GM19193 (cell line): ENCODE data around the gene THSD4.

Experiments used
- POLR2A ChIP-seq: IDR thresholded peaks from 4 replicates; pipeline ENCODE4 v1.6.1; 2011; ENCODE audit not compliant: insufficient read depth, insufficient read length; ENCODE audit errors: extremely low read depth

Gene THSD4

GRCh38 chr15:71505962-71506361 lies 390.7 kb downstream of the THSD4 start:
- no peak for TF ChIP-seq POLR2A

DNA sequence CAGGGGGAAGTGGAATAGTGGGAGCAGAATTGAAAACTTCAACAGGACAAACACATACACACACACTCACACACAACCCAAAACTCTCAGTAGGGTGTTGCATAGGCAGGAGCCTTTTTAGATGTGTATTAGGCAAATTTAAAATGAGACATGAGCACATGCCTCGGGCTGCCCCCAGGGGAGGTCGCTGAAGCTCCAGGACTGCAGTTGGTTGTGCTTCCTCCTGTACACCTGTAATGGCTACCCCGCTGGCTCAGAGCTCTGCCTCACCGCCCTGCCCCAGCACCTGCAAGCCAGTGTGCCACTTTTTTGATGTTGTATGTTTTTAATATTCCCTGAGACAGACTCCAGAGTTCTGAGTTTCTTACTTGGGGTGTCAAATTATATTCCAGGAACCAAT lies 391.7 kb downstream of the THSD4 start:
- TF ChIP-seq POLR2A: no peak

DNA sequence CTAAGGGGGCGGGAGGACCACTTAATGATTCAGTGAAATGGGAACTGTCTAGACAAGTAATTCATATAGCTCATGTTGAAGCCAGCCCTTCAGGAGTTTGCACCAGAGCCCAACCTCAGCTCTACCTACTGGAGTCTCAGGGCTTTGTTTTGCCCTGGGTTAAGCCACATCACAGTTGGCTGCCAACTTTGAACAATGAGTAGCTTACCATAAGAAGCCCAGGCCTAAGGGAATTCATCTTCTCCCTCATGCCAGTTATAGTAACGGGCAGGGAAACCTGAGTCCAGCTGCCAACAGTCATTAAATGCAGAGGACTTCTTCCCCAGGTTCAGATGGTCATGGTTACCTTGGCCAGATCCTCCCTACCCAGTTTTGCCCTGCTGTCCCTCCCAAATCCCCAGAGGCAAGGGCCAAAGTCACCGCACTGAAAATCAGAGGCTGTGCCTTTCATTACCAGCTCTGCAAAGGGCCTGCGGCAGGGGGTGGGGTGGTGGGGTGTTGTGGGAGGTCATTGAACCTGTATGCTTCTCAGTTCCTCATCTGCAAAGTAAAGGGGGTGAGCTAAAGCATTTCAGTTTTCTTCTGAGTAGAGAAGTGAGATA lies 392.9 kb downstream of the THSD4 start:
- no peak for TF ChIP-seq POLR2A

GRCh38 chr15:71509139-71509538 lies 393.9 kb downstream of the THSD4 start:
- TF ChIP-seq POLR2A: no peak

DNA sequence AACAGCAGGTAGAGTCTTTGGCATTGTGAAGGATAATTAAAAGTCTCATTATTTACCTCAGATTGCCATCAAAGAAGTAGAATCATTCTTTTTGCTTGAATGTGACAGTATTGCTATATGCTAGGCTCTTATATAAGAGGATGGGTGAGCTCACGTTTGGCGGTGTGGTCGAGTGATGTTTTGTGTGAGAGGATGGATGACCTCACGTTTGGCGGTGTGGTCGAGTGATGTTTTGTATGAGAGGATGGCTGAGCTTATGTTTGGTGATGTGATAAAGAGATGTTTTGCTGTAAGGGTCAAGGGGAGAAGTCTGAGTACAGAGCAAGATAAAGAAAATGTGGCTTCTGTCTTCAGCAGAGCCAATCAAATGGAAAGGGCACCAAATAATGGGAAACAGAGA lies 395.5 kb downstream of the THSD4 start:
- no peak for TF ChIP-seq POLR2A

- TF ChIP-seq POLR2A: no peak
These were observed 396.8 kb downstream of the THSD4 start for GRCh38 chr15:71511796-71512681.

- no peak for TF ChIP-seq POLR2A
These were observed 397.4 kb downstream of the THSD4 start for GRCh38 chr15:71512682-71513006.

- TF ChIP-seq POLR2A: no peak
These were observed 400.3 kb downstream of the THSD4 start for GRCh38 chr15:71515375-71516186.

GRCh38 chr15:71517751-71518150 lies 402.5 kb downstream of the THSD4 start:
- no peak for TF ChIP-seq POLR2A

DNA sequence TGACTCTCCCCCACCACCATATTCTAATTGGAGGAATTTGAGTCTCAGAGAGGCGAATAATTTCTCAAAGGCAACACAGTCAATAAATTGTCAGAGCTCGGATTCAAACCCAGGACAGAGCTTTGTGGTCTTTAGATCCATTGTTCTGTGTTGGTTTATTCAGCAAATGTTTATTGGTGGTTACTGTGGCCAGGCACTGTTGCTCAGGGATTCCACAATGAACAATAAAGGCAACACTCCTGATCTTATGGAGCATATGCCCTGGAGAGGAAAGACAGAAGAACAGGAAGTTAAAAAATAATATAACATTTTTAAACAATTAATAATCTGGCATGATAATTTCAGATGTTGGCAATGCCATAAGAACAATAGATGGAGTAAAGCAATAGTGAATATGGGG lies 403.4 kb downstream of the THSD4 start:
- TF ChIP-seq POLR2A: no peak

- TF ChIP-seq POLR2A: no peak
These were observed 411.0 kb downstream of the THSD4 start for GRCh38 chr15:71526060-71526820.

- no peak for TF ChIP-seq POLR2A
These were observed 414.1 kb downstream of the THSD4 start for GRCh38 chr15:71529361-71529760.

- no peak for TF ChIP-seq POLR2A
These were observed 414.8 kb downstream of the THSD4 start for GRCh38 chr15:71530116-71530515.

DNA sequence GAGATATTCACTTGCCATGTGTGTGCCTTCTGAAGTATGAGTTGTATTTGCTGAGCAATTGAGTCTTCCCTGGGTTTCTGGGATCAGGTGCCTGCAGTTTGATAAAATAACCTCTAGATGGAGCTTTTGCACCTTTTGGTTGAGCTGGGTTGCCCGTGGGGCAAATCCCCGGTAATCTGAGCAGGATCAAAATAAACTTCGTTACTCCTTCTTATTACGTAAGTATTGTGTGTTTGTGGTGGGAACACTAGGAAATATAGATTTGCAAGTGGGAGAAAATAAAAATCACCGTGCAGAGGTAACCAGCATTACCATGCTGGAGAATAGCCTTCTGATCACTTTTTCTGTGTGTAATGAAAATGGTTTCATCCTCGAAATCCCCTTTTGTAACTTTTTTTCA lies 417.7 kb downstream of the THSD4 start:
- TF ChIP-seq POLR2A: no peak

DNA sequence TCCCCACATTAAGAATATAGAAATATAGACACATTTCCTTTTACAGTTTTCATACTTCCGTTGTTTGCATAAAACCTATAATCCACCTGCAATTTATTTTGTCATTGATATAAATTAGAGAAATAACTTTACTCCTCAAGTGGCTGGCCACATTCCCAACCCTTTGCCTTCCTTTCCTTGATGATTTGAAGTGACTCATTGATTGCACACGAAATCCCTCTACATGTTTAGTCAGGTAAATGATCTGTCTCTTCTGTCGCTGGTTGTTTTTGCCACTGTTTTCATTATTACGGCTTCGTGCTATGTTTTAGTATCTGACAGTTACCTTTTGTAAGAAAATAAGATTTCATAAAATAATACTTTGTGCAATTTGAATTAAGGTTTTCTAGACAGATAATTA lies 422.9 kb downstream of the THSD4 start:
- TF ChIP-seq POLR2A: no peak

GRCh38 chr15:71541746-71542145 lies 426.5 kb downstream of the THSD4 start:
- no peak for TF ChIP-seq POLR2A

- no peak for TF ChIP-seq POLR2A
These were observed 427.6 kb downstream of the THSD4 start for GRCh38 chr15:71542836-71543235.
